ENCODE data around the gene ASTN2. TPM values are rescaled to one million over a fixed set of nuclear protein-coding genes. Genes with fewer than 3 reads are reported as not detected.
A peak's percentile ranks its signal among the peaks of the same experiment; 100 is the strongest.
"Not testable (repeated sequence)": the region's sequence is repeated elsewhere in the genome, so short reads cannot be mapped to it uniquely, and the experiment has no call there.

Gene ASTN2
- total and polyA plus RNA-seq, 10 of the 15 experiments (the other 5 are each of a cell fraction or from before 2014, with no cell fraction given), result 1.4 to 15.7 (median 7.0) TPM

GRCh38 chr9:116690805-116691204, 724.1 kb downstream of the ASTN2 start:
- H3K36me3 ChIP-seq (ENCODE audit: control insufficient read depth in 2 of 2, insufficient read depth in 2 of 2, low read length in 1 of 2); H4K20me1 ChIP-seq (ENCODE audit: control insufficient read depth, insufficient read depth); H3K4me3 ChIP-seq; H3K9me3 ChIP-seq (replicated peaks; ENCODE audit: control insufficient read depth, insufficient read depth, low read length); FAIRE-seq; H3K27ac ChIP-seq (ENCODE audit: control insufficient read depth, insufficient read depth); H3K9ac ChIP-seq (ENCODE audit: control insufficient read depth, insufficient read depth, low read length); intact Hi-C loops (cut with micrococcal nuclease; ENCODE audit: unreplicated experiment); in situ Hi-C loops (cut with MboI); H2AFZ ChIP-seq (ENCODE audit: control insufficient read depth, low read depth, low read length); BruUV-seq (replicated peaks); H3K4me2 ChIP-seq (ENCODE audit: control insufficient read depth, insufficient read depth); H3K4me1 ChIP-seq (ENCODE audit: control insufficient read depth, insufficient read depth, low read length); H3K27me3 ChIP-seq (replicated peaks in 1 of 2; ENCODE audit: control insufficient read depth in 2 of 2, insufficient read depth in 2 of 2, low read length in 1 of 2); ATAC-seq; DNase-seq (ENCODE audit: low read depth, low spot score); POLR2A ChIA-PET: not testable (repeated sequence)
- peaks cover 76% of the 10 kb centered on the region for H3K79me2 ChIP-seq (ENCODE audit: control insufficient read depth, insufficient read depth, low read length)
- SMC1A ChIA-PET (ENCODE audit: uncharacterized antibody, unreplicated experiment), result interaction anchor here (1.0 kb wide), 1 partner anchor 10 kb away, joined by 3 read pairs; no protein-coding TSS in a partner anchor
- CTCF ChIA-PET, result interaction anchor here (1.2 kb wide), 1 partner anchor 170 kb away, joined by 3 read pairs; no protein-coding TSS in a partner anchor
- RAD21 ChIA-PET (ENCODE audit: unreplicated experiment), result interaction anchor here (1.0 kb wide), 1 partner anchor 46 kb away, joined by 3 read pairs; no protein-coding TSS in a partner anchor

GRCh38 chr9:116689486-116690032, 725.3 kb downstream of the ASTN2 start:
- in situ Hi-C loops (cut with MboI) (no loop called here), intact Hi-C loops (cut with micrococcal nuclease; ENCODE audit: unreplicated experiment) (no loop called here)
- TF ChIP-seq REST (IDR thresholded peaks at IDR 0.05; ENCODE audit: low read depth, low read length) (no peak), ZBED1 (IDR thresholded peaks at IDR 0.05; ENCODE audit: borderline replicate concordance) (no peak), JUND (IDR thresholded peaks at IDR 0.05; ENCODE audit: low read depth, low read length) (no peak), MXI1 (IDR thresholded peaks at IDR 0.05; ENCODE audit: low read depth, low read length) (no peak), YY1 (IDR thresholded peaks at IDR 0.05; ENCODE audit: low read depth, low read length) (no peak), RCOR1 (conservative IDR thresholded peaks at IDR 0.05; ENCODE audit: low read depth, low read length) (no peak)
- H3K4me2 ChIP-seq (ENCODE audit: control insufficient read depth, insufficient read depth), result peak overlapping the region; percentile 15
- H3K79me2 ChIP-seq (ENCODE audit: control insufficient read depth, insufficient read depth, low read length), result peaks cover 69% of the 10 kb centered on the region
- RAD21 ChIA-PET (ENCODE audit: unreplicated experiment), result interaction anchor here (1.0 kb wide), 1 partner anchor 47 kb away, joined by 3 read pairs; no protein-coding TSS in a partner anchor
- no peaks in the 10 kb centered on the region for H4K20me1 ChIP-seq (ENCODE audit: control insufficient read depth, insufficient read depth)
- POLR2A ChIA-PET, result no interaction called here
- DNase-seq (ENCODE audit: low read depth, low spot score), result no peak
- FAIRE-seq, result no peak
- peak overlapping the region; percentile 92 for H3K4me3 ChIP-seq
- no peak overlapping the region for H3K9ac ChIP-seq (ENCODE audit: control insufficient read depth, insufficient read depth, low read length)
- 98% methylated on average over 3 of the region's 3 CpGs for WGBS (ENCODE audit: insufficient coverage, insufficient replicate concordance, low lambda C conversion rate, missing lambda C conversion rate)
- H3K9me3 ChIP-seq (replicated peaks; ENCODE audit: control insufficient read depth, insufficient read depth, low read length), result no peaks in the 10 kb centered on the region
- H2AFZ ChIP-seq (ENCODE audit: control insufficient read depth, low read depth, low read length), result no peak overlapping the region
- no peaks in the 10 kb centered on the region for H3K36me3 ChIP-seq (ENCODE audit: control insufficient read depth in 2 of 2, insufficient read depth in 2 of 2, low read length in 1 of 2)
- H3K4me1 ChIP-seq (ENCODE audit: control insufficient read depth, insufficient read depth, low read length), result peaks cover 9% of the 10 kb centered on the region
- H3K27me3 ChIP-seq (replicated peaks in 1 of 2; ENCODE audit: control insufficient read depth in 2 of 2, insufficient read depth in 2 of 2, low read length in 1 of 2), result no peaks in the 10 kb centered on the region
- CTCF ChIA-PET, result no interaction called here
- no peak for ATAC-seq
- SMC1A ChIA-PET (ENCODE audit: uncharacterized antibody, unreplicated experiment), result interaction anchor here (1.0 kb wide), 1 partner anchor 23 kb away, joined by 3 read pairs; no protein-coding TSS in a partner anchor
- no TSS peak for BruUV-seq (replicated peaks)
- H3K27ac ChIP-seq (ENCODE audit: control insufficient read depth, insufficient read depth), result no peak overlapping the region
